HepG2 (cell line): ENCODE data around the gene ZNF691. TPM values are rescaled to one million over a fixed set of nuclear protein-coding genes. Genes with fewer than 3 reads are reported as not detected.

Experiments
- ATAC-seq: fragments of 200-7000 bp; cut with Tn5 transposase; 3 replicates; pipeline ENCODE4 v1.9.1; 2020; ENCODE audit warnings: mild to moderate bottlenecking, moderate library complexity
- BruUV-seq: library from RNA; stranded (reverse); fragments of 400-500 nt; replicated peaks from 2 replicates; lab custom pipeline; 2021; lab: Mats Ljungman, UMichigan
- CTCF ChIA-PET: fragments of 300-600 bp; formaldehyde crosslinking; extraction: SDS; loops from one replicate; lab custom pipeline; 2021; ENCODE audit warnings: low total read pairs, inconsistent platforms, low intra/inter-chr PET ratio; lab: Yijun Ruan, JAX
- POLR2A ChIA-PET: fragments of 350-600 bp; sonication (Branson Sonifier 250); formaldehyde crosslinking; loops from one replicate; lab custom pipeline; 2020; ENCODE audit warnings: antibody characterized with exemption, inconsistent platforms; lab: Yijun Ruan, JAX
- DNase-seq: peaks from one replicate; pipeline ENCODE4 v3.0.0-alpha.2; 2015; ENCODE audit warnings: low spot score
- FAIRE-seq: peaks from 3 replicates; lab custom pipeline; 2011; peaks lifted over from hg19 to GRCh38; lab: Jason Lieb, UNC
- H2AFZ ChIP-seq: one replicate; pipeline ENCODE4 v1.6.1; 2011; ENCODE audit warnings: low read length, inconsistent platforms
- H3K27ac ChIP-seq: fragments of 300-600 bp; 3 replicates; pipeline ENCODE4 v1.8.0; 2011; ENCODE audit warnings: mixed run types, mild to moderate bottlenecking, mixed read lengths, low read length, inconsistent platforms; ENCODE audit not compliant: insufficient read depth; ENCODE audit errors: extremely low read length
- H3K27me3 ChIP-seq, 2 experiments: fragments of 200-600 bp in 1 of 2; 2 replicates in 1 of 2; 3 replicates in 1 of 2; pipeline versions ENCODE4 v1.6.0 to v1.8.0; 2011; ENCODE audit warnings: low read length in 2 of 2, mild to moderate bottlenecking in 2 of 2, moderate library complexity in 2 of 2, inconsistent platforms in 1 of 2; ENCODE audit not compliant: insufficient read depth in 2 of 2, control insufficient read depth in 1 of 2
- H3K36me3 ChIP-seq, 2 experiments: fragments of 200-600 bp in 1 of 2; replicated peaks in 1 of 2; 2 replicates in 1 of 2; 3 replicates in 1 of 2; pipeline versions ENCODE4 v1.5.1 to v1.8.0; 2011; ENCODE audit warnings: low read length in 2 of 2, inconsistent platforms in 1 of 2; ENCODE audit not compliant: insufficient read depth in 2 of 2, control insufficient read depth in 1 of 2
- H3K4me1 ChIP-seq: 2 replicates; pipeline ENCODE4 v1.5.1; 2012; ENCODE audit warnings: low read length, inconsistent platforms; ENCODE audit not compliant: insufficient read depth
- H3K4me2 ChIP-seq: 2 replicates; pipeline ENCODE4 v1.6.0; 2011; ENCODE audit warnings: low read depth, low read length, inconsistent platforms
- H3K4me3 ChIP-seq, 3 experiments: fragments of 200-600 bp in 1 of 3; sonication (generic), shearing (Covaris generic) in 1 of 3; replicated peaks in 1 of 3; 2 replicates each; pipeline ENCODE4 v1.5.1; 2011 to 2016; ENCODE audit warnings: low read length in 3 of 3, inconsistent platforms in 2 of 3, low read depth in 2 of 3, mild to moderate bottlenecking in 2 of 3, control low read depth in 1 of 3, mixed read lengths in 1 of 3; ENCODE audit not compliant: insufficient read depth in 1 of 3
- H3K79me2 ChIP-seq: one replicate; pipeline ENCODE4 v1.6.1; 2011; ENCODE audit warnings: low read length, inconsistent platforms; ENCODE audit not compliant: insufficient read depth
- H3K9ac ChIP-seq: 2 replicates; pipeline ENCODE4 v1.6.0; 2011; ENCODE audit warnings: mild to moderate bottlenecking, low read depth, low read length, inconsistent platforms; ENCODE audit not compliant: insufficient read depth
- H3K9me3 ChIP-seq: 2 replicates; pipeline ENCODE4 v1.5.1; 2012; ENCODE audit warnings: mild to moderate bottlenecking, low read length
- H4K20me1 ChIP-seq: 2 replicates; pipeline ENCODE4 v1.6.0; 2011; ENCODE audit warnings: inconsistent platforms, mild to moderate bottlenecking, low read length, moderate library complexity; ENCODE audit not compliant: insufficient read depth
- FOXK2 ChIP-seq: fragments of 450-650 bp; IDR thresholded peaks from 2 replicates; pipeline ENCODE4 v1.6.1; 2016
- REPIN1 ChIP-seq: sonication (generic); formaldehyde crosslinking; IDR thresholded peaks from 2 replicates; pipeline ENCODE4 v1.8.0; 2022; ENCODE audit warnings: missing genetic modification reagents, low read depth, mild to moderate bottlenecking, borderline replicate concordance
- YEATS4 ChIP-seq: sonication (generic); formaldehyde crosslinking; IDR thresholded peaks from 2 replicates; pipeline ENCODE4 v1.4.0; 2020; ENCODE audit warnings: missing genetic modification reagents, borderline replicate concordance
- ZNF232 ChIP-seq: sonication (generic); formaldehyde crosslinking; IDR thresholded peaks from 2 replicates; pipeline ENCODE4 v1.4.0; 2020; ENCODE audit warnings: missing genetic modification reagents, borderline replicate concordance
- ZNF614 ChIP-seq: IDR thresholded peaks from 2 replicates; pipeline ENCODE4 v1.6.1; 2018; ENCODE audit warnings: missing biosample characterization, missing genetic modification reagents, inconsistent platforms, borderline replicate concordance
- ZNF790 ChIP-seq: sonication (generic); formaldehyde crosslinking; IDR thresholded peaks from 2 replicates; pipeline ENCODE4 v1.8.0; 2022; ENCODE audit warnings: missing genetic modification reagents, mild to moderate bottlenecking, borderline replicate concordance
- WGBS: methylation state at CpG from one replicate; pipeline ENCODE4 v1.1.6; 2017; ENCODE audit warnings: low lambda C conversion rate; 5-methylcytosine and 5-hydroxymethylcytosine counted together
- in situ Hi-C: cut with HindIII; loops from 2 replicates; pipeline ENCODE4 v1.10.0; 2017; ENCODE audit warnings: low pct_unique_long_range_greater_than_20kb; ENCODE audit not compliant: extremely low pct_ligation_motif_present
- intact Hi-C: fragments of 100-400 bp; cut with micrococcal nuclease; formaldehyde crosslinking; loops from one replicate; pipeline ENCODE4 v1.10.0; 2022; ENCODE audit not compliant: unreplicated experiment
- polyA plus RNA-seq, 8 experiments: library from polyadenylated mRNA; depleted of rRNA in 3 of 8; stranded (reverse) in 7 of 8; unstranded in 1 of 8; fragments of >200 nt; fragmentation: Illumina TruSeq in 4 of 8; extraction: Trizol in 4 of 8; gene quantifications; 2 replicates each; pipeline versions ENCODE4 v1.2.1 to v1.2.3, GENCODE V29; 2011 to 2016; ENCODE audit warnings: low read depth in 4 of 8, missing spikeins in 1 of 8, mixed read lengths in 1 of 8; ENCODE audit not compliant: insufficient read depth in 1 of 8
- total RNA-seq, 5 experiments: library from RNA; depleted of rRNA; stranded (reverse); fragments of >200 nt; fragmentation: Illumina TruSeq; extraction: Trizol; gene quantifications; 2 replicates each; pipeline ENCODE4 v1.2.3, GENCODE V29; 2016; ENCODE audit warnings: low read depth in 1 of 5
- TF ChIP-seq, protein P1 (sequence below): sonication (generic); formaldehyde crosslinking; IDR thresholded peaks from 2 replicates; pipeline ENCODE4 v1.5.0; 2020; ENCODE audit warnings: mild to moderate bottlenecking, missing genetic modification reagents, borderline replicate concordance
- TF ChIP-seq, protein P2 (sequence below): sonication (generic); formaldehyde crosslinking; IDR thresholded peaks from 2 replicates; pipeline ENCODE4 v1.4.0; 2020; ENCODE audit warnings: missing genetic modification reagents, borderline replicate concordance

The ZNF691 gene
- total and polyA plus RNA-seq, 2 of the 13 experiments (the other 11 are each of a cell fraction or from before 2014, with no cell fraction given): 7.6 to 7.8 TPM

DNA sequence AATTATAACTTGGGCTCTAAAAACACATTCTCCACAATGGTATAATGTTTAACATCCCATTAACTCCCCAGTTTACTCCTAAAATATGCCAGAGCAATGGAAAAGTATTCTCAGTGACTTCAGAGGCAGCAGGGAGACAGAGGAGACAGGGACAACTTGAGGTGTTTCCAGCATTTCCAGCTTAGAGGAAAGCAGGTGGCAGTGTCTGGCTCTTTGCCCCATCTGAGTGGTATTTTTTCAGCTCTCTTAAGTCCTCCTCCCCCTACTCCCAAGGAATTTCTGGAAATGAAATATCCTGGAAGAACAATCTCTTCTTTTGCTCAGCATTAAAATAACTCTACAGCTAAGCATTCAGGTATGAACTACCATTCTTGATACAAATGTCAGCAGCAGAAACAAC is 40.2 kb upstream of the ZNF691 start (continued):
- TF ChIP-seq, protein P1, sequence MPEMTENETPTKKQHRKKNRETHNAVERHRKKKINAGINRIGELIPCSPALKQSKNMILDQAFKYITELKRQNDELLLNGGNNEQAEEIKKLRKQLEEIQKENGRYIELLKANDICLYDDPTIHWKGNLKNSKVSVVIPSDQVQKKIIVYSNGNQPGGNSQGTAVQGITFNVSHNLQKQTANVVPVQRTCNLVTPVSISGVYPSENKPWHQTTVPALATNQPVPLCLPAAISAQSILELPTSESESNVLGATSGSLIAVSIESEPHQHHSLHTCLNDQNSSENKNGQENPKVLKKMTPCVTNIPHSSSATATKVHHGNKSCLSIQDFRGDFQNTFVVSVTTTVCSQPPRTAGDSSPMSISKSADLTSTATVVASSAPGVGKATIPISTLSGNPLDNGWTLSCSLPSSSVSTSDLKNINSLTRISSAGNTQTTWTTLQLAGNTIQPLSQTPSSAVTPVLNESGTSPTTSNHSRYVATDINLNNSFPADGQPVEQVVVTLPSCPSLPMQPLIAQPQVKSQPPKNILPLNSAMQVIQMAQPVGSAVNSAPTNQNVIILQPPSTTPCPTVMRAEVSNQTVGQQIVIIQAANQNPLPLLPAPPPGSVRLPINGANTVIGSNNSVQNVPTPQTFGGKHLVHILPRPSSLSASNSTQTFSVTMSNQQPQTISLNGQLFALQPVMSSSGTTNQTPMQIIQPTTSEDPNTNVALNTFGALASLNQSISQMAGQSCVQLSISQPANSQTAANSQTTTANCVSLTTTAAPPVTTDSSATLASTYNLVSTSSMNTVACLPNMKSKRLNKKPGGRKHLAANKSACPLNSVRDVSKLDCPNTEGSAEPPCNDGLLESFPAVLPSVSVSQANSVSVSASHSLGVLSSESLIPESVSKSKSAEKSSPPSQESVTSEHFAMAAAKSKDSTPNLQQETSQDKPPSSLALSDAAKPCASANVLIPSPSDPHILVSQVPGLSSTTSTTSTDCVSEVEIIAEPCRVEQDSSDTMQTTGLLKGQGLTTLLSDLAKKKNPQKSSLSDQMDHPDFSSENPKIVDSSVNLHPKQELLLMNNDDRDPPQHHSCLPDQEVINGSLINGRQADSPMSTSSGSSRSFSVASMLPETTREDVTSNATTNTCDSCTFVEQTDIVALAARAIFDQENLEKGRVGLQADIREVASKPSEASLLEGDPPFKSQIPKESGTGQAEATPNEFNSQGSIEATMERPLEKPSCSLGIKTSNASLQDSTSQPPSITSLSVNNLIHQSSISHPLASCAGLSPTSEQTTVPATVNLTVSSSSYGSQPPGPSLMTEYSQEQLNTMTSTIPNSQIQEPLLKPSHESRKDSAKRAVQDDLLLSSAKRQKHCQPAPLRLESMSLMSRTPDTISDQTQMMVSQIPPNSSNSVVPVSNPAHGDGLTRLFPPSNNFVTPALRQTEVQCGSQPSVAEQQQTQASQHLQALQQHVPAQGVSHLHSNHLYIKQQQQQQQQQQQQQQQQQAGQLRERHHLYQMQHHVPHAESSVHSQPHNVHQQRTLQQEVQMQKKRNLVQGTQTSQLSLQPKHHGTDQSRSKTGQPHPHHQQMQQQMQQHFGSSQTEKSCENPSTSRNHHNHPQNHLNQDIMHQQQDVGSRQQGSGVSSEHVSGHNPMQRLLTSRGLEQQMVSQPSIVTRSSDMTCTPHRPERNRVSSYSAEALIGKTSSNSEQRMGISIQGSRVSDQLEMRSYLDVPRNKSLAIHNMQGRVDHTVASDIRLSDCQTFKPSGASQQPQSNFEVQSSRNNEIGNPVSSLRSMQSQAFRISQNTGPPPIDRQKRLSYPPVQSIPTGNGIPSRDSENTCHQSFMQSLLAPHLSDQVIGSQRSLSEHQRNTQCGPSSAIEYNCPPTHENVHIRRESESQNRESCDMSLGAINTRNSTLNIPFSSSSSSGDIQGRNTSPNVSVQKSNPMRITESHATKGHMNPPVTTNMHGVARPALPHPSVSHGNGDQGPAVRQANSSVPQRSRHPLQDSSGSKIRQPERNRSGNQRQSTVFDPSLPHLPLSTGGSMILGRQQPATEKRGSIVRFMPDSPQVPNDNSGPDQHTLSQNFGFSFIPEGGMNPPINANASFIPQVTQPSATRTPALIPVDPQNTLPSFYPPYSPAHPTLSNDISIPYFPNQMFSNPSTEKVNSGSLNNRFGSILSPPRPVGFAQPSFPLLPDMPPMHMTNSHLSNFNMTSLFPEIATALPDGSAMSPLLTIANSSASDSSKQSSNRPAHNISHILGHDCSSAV (CRISPR knock-in tag): no peak
- TF ChIP-seq REPIN1 (CRISPR knock-in tag) (no peak), YEATS4 (CRISPR knock-in tag) (no peak)

- H3K4me2 ChIP-seq: no peak overlapping the region
- no peak for DNase-seq
- intact Hi-C loops (no loop called here), in situ Hi-C loops (no loop called here)
- no peak overlapping the region for H3K4me3 ChIP-seq
- no peaks in the 10 kb centered on the region for H3K79me2 ChIP-seq
- no peak overlapping the region for H3K9ac ChIP-seq
- H3K27ac ChIP-seq: no peak overlapping the region
- ATAC-seq: no peak
- WGBS: 93% methylated on average over 5 of the region's 5 CpGs
- H2AFZ ChIP-seq: no peak overlapping the region
- POLR2A ChIA-PET: no interaction called here
- FAIRE-seq: no peak
- H4K20me1 ChIP-seq: no peaks in the 10 kb centered on the region
- CTCF ChIA-PET: no interaction called here
- no TSS peak for BruUV-seq
- H3K4me1 ChIP-seq: no peaks in the 10 kb centered on the region
- no peaks in the 10 kb centered on the region for H3K9me3 ChIP-seq
- peaks cover 2 to 4% of the 10 kb centered on the region in 2 experiments; a peak in 2 of 5 replicates for H3K36me3 ChIP-seq
- no peaks in the 10 kb centered on the region; a peak in 1 of 5 replicates for H3K27me3 ChIP-seq
- TF ChIP-seq ZNF790 (CRISPR knock-in tag): no peak
- TF ChIP-seq FOXK2: no peak
- no peak for TF ChIP-seq ZNF232 (CRISPR knock-in tag)
- no peak for TF ChIP-seq ZNF614
- TF ChIP-seq, protein P2, sequence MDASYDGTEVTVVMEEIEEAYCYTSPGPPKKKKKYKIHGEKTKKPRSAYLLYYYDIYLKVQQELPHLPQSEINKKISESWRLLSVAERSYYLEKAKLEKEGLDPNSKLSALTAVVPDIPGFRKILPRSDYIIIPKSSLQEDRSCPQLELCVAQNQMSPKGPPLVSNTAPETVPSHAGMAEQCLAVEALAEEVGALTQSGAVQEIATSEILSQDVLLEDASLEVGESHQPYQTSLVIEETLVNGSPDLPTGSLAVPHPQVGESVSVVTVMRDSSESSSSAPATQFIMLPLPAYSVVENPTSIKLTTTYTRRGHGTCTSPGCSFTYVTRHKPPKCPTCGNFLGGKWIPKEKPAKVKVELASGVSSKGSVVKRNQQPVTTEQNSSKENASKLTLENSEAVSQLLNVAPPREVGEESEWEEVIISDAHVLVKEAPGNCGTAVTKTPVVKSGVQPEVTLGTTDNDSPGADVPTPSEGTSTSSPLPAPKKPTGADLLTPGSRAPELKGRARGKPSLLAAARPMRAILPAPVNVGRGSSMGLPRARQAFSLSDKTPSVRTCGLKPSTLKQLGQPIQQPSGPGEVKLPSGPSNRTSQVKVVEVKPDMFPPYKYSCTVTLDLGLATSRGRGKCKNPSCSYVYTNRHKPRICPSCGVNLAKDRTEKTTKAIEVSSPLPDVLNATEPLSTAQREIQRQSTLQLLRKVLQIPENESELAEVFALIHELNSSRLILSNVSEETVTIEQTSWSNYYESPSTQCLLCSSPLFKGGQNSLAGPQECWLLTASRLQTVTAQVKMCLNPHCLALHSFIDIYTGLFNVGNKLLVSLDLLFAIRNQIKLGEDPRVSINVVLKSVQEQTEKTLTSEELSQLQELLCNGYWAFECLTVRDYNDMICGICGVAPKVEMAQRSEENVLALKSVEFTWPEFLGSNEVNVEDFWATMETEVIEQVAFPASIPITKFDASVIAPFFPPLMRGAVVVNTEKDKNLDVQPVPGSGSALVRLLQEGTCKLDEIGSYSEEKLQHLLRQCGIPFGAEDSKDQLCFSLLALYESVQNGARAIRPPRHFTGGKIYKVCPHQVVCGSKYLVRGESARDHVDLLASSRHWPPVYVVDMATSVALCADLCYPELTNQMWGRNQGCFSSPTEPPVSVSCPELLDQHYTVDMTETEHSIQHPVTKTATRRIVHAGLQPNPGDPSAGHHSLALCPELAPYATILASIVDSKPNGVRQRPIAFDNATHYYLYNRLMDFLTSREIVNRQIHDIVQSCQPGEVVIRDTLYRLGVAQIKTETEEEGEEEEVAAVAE (CRISPR knock-in tag): no peak
These were observed 39.8 kb upstream of the ZNF691 start for GRCh38 chr1:42806593-42806992.
